ENCODE measurements around the gene TTF2.

- TF ChIP-seq EP300 (IDR thresholded peaks at IDR 0.05; ENCODE audit: low read length): no peak
- TF ChIP-seq TFAP4 (CRISPR knock-in tag; IDR thresholded peaks at IDR 0.05; ENCODE audit: borderline replicate concordance): no peak
- TF ChIP-seq MAZ (CRISPR knock-in tag; conservative IDR thresholded peaks at IDR 0.05 in 1 of 2, IDR thresholded peaks at IDR 0.05 in 1 of 2): no peak
- TF ChIP-seq EZH2 (IDR thresholded peaks at IDR 0.05; ENCODE audit: borderline replicate concordance, low read depth, low read length): no peak
- no peak for TF ChIP-seq JUN (IDR thresholded peaks at IDR 0.05; ENCODE audit: borderline replicate concordance, low read depth, low read length)
- no peak for TF ChIP-seq JUN (CRISPR knock-in tag; IDR thresholded peaks at IDR 0.05; ENCODE audit: borderline replicate concordance)
- TF ChIP-seq NBN (IDR thresholded peaks at IDR 0.05; ENCODE audit: low read depth): no peak
- TF ChIP-seq ZNF263 (CRISPR knock-in tag; IDR thresholded peaks at IDR 0.05; ENCODE audit: borderline replicate concordance): no peak
- no peak for TF ChIP-seq TSC22D4 (tag; IDR thresholded peaks at IDR 0.05)
- no peak for TF ChIP-seq CTCF (IDR thresholded peaks at IDR 0.05 in 2 of 3, conservative IDR thresholded peaks at IDR 0.05 in 1 of 3; ENCODE audit: insufficient read depth in 2 of 3, low read depth in 1 of 3, low read length in 3 of 3)
- TF ChIP-seq ATF1 (CRISPR knock-in tag; IDR thresholded peaks at IDR 0.05): no peak
- no peak for TF ChIP-seq ATF1 (tag; IDR thresholded peaks at IDR 0.05)
- no peak for TF ChIP-seq NR1H2 (CRISPR knock-in tag; IDR thresholded peaks at IDR 0.05)
- TF ChIP-seq ARID1B (IDR thresholded peaks at IDR 0.05): no peak
Measured at GRCh38 chr1:117118137-117118536, 58.0 kb downstream of the TTF2 start.

Data from K562 (cell line).